ENCODE measurements around the gene LTBR.

Gene LTBR

DNA sequence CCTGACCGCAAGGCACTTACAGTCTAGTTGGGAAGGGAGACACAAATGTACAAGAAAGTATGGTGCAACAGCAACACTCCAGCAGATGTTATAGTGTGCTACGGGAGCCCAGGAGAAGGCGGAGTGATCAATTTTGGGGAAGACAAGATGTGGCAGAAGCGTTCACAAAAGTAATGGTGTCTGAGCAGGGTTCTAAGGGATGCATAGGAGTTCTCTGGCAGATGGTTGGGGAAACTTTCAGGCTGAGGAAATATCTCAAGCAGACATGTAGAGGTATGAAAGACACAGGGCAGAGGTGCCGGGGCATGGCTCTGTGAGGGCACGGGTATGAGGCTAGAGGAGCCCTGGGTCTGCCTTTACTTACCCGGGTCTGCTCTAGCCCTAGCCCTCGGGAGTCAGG is 37.0 kb upstream of the LTBR start:
- no peak for DNase-seq

GRCh38 chr12:6347367-6348338 is 36.3 kb upstream of the LTBR start:
- DNase-seq, result no peak

GRCh38 chr12:6351622-6352021 is 32.3 kb upstream of the LTBR start:
- DNase-seq, result no peak

- no peak for DNase-seq
These were observed 31.5 kb upstream of the LTBR start for GRCh38 chr12:6352193-6353173.

DNA sequence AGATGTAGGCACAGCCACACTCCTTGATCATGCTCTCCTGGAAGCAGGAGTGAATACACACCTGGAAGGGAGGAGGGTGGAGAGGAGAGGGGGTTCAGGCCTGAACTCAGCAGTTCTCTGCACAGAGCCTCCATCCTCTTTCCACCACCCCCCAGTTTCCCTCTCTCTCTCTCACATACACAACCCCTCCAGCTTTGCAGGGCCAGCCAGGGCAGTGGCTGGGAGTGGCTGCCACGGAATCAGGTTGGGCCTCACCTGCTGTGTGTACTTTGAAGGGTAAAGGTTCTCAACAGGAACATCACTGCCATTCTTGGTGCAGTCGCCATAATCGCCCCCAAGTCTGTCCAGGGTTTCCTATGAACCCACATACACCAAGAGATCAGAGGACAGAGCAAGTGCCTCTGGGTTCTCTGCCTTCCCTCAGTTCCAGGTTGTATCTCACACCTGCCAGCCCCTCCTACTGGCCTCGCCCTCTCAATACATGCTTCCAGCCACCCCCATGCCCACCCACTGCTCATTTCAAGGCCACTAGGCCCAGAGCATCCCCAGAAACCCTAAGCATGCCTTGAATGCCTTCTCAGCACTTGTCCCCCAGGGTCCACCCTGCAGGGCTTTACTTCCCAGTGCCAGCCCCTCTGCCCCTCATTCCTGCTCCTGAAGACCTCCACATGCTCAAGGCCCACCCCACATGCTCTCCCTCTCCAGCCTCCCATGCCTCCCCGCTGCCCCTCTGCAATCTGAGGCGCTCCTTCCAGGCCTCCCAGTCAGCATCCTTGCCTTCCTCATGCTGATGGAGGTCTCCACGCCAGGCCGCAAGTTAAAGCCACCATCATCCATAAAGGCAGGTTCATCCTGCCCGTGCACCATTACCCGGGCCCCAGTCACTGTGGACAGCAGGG is 29.2 kb upstream of the LTBR start:
- no peak for DNase-seq

DNA sequence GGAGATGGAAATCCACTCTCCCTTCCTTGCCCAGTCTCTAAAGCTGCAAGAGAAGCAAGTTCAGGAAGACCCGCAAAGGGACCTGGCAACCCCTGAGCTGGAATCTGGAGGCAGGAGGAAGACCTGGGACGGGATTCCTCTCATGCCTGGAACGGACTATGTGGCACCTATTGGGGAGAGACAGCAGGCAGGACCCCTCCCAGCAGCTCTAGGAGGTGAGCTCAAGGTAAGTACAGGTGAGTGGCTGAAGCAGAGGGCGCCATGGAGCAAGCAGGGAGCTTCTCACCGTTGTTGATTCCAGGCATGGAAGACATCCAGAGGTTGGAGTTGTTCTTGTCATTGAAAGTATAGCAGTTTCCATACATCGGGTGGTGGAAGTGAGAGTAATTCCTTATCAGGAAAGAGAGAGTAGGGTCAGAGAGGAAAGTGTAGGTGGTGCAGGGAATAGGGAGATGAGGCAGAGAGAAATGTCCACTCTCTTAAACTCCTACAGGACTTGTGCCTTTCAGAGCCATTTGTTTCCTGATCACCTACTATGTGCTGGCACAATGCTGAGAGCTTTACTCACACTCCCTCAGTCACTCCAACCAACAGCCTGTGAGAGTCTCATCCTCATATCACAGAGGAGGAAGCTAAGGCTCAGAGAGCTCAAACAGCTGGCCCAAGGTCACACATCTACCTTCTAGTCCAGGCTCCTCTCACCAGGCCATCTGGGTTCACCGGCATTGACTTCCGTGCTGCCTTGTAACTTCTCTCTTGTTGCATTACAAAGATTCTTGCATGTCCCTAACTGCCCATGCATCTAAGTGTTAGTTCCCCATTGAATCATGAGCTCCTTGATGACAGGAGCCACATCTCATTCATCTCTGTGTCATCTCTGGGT is 28.2 kb upstream of the LTBR start:
- DNase-seq, result peak in 1 of 2 donors; percentile 42

- no peak for DNase-seq
These were observed 27.6 kb upstream of the LTBR start for GRCh38 chr12:6356374-6356820.

DNA sequence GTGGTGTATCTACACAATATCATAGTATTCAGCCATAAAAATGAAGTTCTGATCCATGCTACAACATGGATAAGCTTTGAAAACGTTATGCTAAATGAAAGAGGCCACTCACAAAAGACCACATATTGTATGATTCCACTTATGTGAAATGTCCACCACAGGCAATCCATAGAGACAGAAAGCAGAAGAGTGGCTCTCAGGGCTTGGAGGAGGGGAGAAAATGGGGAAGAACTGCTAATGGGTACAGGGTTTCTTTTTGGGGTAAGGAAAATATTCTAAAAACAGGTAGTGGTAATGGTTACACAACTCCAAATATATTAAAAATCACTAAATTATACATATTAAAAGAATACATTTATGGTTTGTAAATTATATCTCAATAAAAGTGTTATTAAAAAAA is 25.1 kb upstream of the LTBR start:
- no peak for DNase-seq

DNA sequence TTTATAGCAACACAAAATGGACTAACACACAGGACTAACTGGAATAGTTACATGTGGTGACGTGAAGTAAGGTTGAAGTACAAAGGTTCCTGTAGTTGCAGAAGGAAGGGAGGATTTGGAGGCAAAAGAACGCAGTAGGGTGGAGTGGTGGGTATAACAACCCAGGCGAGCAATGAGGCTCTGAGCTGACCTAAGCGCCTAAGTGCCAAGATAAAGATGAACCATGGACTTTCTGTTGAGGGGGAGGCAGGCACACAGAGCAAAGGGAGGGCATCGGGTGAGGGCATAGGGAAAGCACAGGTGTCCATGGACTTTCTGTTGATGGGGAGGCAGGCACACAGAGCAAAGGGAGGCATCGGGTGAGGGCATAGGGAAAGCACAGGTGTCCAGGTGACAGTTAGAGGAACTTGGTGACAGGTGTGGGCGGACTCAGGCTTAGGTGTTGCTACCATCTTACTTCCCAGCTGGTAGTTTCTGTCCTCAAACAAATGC is 23.8 kb upstream of the LTBR start:
- no peak for DNase-seq

GRCh38 chr12:6360578-6361490 is 23.1 kb upstream of the LTBR start:
- no peak for DNase-seq

DNA sequence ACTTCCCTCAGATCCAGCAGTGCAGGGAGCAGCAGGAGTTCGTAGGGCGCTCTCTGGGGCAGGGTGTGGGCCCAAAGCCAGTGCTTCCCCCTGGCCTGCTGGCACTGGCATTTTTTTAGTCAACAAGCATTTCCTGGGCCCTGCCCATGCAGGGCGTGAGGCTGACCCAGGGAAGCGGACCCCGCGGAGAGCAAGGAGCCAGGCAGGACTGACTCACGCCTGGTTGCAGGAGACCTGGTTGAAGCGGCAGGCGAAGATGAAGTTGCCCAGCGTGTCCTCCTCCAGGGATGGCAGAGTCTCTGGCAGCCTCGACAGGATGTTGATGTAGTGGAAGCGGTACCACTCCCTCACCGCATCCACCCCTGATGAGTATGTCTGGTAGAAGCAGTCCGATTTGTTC is 22.1 kb upstream of the LTBR start:
- peak in 1 of 2 donors; percentile 52 for DNase-seq

DNA sequence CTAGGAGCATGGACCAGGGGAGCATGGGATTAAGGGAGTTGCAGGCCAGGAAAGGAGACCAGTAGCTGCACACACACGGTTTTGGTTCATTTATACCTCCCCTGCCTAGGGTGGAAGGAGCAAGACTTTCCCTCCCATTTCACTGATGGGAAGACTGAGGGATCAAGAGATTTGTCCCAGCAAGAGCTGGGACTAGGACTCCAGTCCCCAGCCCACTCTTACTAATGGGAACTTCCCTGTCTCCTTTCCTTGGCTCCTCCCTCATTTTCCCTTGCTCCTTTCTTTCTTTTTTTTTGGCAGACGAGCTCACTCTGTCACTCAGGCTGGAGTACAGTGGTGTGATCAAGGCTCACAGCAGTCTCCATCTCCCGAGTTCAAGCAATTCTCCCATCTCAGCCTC is 21.6 kb upstream of the LTBR start:
- no peak for DNase-seq

DNA sequence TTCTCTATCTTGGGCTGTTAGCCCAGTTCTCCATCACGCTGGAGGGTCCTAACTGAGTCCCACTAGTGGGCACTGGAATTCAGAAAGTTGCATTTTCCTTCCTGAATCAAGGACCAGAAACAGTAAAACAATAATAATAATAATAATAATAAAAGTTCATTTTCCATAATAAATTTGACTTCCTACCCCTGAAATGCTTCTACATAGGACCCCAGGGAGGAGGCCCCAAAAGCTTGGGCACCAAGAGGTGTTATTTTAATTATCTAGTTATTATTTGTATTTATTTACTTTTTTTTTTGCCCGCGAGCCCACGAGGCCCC is 21.0 kb upstream of the LTBR start:
- DNase-seq, result no peak

GRCh38 chr12:6363330-6364043 is 20.5 kb upstream of the LTBR start:
- DNase-seq, result peak; percentile 65 to 76

GRCh38 chr12:6364044-6364374 is 20.0 kb upstream of the LTBR start:
- DNase-seq, result peak in 1 of 2 donors; percentile 23

DNA sequence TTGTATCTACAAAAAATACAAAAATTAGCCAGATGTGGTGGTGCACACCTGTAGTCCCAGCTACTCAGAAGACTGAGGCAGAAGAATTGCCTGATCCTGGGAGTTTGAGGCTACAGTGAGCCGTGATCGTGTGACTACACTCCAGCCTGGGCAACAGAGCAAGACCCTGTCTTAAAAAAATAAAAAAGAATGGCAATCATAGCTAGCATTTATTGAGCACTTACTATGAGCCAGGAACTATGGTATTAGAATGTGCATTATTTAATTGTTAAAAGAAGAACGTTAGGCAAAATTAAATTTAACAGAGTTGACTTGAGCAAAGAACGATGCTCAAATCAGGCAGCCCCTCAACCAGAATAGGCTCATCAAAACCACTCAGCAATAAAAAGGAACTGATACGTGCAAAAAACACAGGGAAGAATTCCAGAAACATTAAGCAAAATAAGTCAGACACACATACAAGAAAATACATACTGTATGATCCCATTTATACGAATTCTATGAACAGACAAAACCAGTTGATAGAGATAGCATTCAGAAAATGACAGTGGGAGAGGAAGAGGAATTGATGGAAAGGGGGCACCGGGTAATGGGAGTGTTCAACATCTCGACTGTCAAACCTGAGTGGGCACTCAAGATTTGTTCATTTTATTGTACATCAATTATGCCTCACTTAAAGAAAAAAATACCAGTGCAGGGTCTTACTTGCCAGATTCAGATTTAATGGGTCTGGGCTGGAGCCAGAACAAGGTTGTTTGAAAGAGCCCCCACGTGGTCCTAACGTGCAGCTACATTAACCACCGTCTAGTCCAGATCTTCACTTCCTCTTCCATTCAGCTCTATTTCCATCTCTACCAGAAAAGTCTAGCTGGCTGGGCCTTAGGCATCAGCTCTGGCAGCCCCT is 16.6 kb upstream of the LTBR start:
- peak; percentile 56 to 65 for DNase-seq

- DNase-seq, result peak; percentile 31 to 53
These were observed 15.7 kb upstream of the LTBR start for GRCh38 chr12:6367969-6368892.

Measured in CD4-positive, alpha-beta T cell treated with Interferon alpha-2 for 1 hour (primary cell).